Skeletal muscle satellite cell (primary cell): ENCODE data around the gene PAK4.
"Not testable (repeated sequence)": the region's sequence is repeated elsewhere in the genome, so short reads cannot be mapped to it uniquely, and the experiment has no call there.

Experiments
- H3K27me3 ChIP-seq: 2 replicates; pipeline ENCODE4 v1.7.0; 2013; ENCODE audit warnings: low read length; ENCODE audit not compliant: control insufficient read depth, insufficient read depth
- H3K36me3 ChIP-seq: 2 replicates; pipeline ENCODE4 v1.7.0; 2013; ENCODE audit warnings: mild to moderate bottlenecking, control low read depth, low read length; ENCODE audit not compliant: insufficient read depth
- H3K4me1 ChIP-seq: 2 replicates; pipeline ENCODE4 v1.7.0; 2013; ENCODE audit warnings: low read length; ENCODE audit not compliant: control insufficient read depth, insufficient read depth
- H3K4me2 ChIP-seq: 2 replicates; pipeline ENCODE4 v1.7.0; 2013; ENCODE audit warnings: mild to moderate bottlenecking, low read length
- H3K4me3 ChIP-seq: 2 replicates; pipeline ENCODE4 v1.7.0; 2013; ENCODE audit warnings: low read length
- H3K9ac ChIP-seq: 2 replicates; pipeline ENCODE4 v1.7.0; 2013; ENCODE audit warnings: mild to moderate bottlenecking, low read depth, low read length, moderate library complexity
- H3K9me3 ChIP-seq: replicated peaks from 2 replicates; pipeline ENCODE4 v1.7.0; 2013; ENCODE audit warnings: mild to moderate bottlenecking, control low read depth, low read length

PAK4 gene

DNA sequence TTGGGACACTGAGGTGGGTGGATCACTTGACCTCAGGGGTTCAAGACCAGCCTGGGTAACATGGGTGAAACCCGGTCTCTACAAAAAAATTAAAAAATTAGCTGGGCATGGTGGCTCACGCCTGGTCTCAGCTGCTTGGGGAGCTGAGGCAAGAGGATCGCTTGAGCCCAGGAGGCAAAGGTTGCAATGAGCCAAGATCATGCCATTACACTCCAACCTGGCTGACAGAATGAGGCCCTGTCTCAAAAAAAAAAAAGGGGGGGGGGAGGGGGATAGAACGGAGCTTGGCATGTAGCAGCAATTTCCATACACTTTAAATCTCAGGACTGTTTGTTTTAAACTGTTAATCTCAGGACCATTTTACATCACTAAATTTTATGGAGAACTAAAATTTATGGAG lies 39.2 kb upstream of the PAK4 start:
- Histone ChIP-seq H3K4me2 (no peak overlapping the region), H3K9me3 (no peaks in the 10 kb centered on the region), H3K4me3 (no peak overlapping the region), H3K4me1 (peaks cover 18% of the 10 kb centered on the region), H3K27me3 (peaks cover 60% of the 10 kb centered on the region), H3K36me3 (no peaks in the 10 kb centered on the region), H3K9ac (no peak overlapping the region)

DNA sequence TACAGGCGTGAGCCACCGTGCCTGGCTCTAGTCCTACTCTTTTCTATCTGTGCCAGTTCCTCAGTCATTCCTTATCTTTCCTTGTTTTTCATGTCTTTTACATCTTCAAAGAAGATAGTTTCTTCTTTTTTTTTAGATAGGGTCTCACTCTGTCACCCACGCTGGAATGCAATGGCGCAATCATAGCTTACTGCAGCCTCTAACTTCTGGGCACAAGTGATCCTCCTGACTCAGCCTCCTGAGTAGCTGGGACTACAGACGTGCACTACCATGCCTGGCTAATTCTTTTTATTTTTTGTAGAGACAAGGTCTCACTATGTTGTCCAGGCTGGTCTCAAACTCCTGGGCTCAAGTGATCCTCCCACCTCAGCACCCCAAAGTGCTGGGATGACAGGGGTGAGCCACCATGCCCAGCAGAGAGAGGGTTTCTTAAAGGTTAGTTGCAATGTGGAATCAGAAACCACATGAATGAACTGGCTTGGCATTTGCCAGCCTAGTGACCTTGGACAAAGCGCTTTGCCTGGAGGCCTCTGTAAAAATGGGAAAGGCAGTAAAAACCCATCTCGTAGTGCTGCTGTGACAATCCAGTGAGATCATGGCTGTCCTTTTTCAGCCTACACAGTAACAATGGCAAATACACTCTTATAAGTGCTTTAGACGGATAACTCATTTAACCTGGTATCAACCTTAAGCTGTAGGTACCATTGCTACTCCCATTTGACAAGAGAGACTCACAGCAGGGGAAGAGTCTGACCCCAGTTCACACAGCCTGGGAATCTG lies 37.5 kb upstream of the PAK4 start:
- H3K36me3 ChIP-seq, result no peaks in the 10 kb centered on the region
- peaks cover 14% of the 10 kb centered on the region for H3K4me1 ChIP-seq
- no peak overlapping the region for H3K4me2 ChIP-seq
- H3K9me3 ChIP-seq, result no peaks in the 10 kb centered on the region
- H3K27me3 ChIP-seq, result peaks cover 52% of the 10 kb centered on the region
- H3K9ac ChIP-seq, result no peak overlapping the region
- H3K4me3 ChIP-seq, result no peak overlapping the region

DNA sequence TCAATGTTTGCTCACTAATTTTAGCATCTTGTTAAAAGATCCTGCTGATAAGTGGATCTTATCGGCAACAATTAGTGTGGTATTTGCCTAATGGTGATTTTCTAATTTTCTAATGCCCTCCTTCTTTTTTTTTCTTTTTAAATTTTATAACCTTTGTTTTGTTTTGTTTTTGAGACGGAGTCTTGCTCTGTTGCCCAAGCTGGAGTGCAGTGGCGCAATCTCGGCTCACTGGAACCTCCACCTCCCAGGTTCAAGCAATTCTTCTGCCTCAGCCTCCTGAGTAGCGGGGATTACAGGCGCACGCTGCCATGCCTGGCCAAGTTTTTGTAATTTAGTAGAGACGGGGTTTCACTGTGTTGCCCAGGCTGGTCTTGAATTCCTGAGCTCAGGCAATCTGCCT lies 35.6 kb upstream of the PAK4 start:
- H3K36me3 ChIP-seq, H3K9ac ChIP-seq, H3K9me3 ChIP-seq, H3K4me1 ChIP-seq, H3K4me3 ChIP-seq, H3K4me2 ChIP-seq: not testable (repeated sequence)
- H3K27me3 ChIP-seq, result peaks cover 40% of the 10 kb centered on the region

DNA sequence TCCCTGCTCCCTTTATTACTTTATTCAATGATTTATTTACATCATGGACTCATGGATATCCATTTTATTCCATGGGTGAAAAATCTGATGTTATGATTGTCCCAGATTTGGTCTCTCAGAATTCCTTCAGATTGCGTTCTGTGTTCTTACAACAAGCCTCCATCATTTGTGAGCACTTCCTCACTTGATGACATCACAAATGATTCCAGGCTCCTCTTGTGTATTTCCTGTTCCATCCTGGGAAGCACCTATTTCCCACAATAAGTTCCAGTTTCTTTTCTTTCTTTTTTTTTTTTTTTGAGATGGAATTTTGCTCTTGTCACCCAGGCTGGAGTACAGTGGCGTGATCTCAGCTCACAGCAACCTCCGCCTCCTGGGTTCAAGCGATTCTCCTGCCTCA lies 34.7 kb upstream of the PAK4 start:
- Histone ChIP-seq H3K4me3 (no peak overlapping the region), H3K36me3 (no peaks in the 10 kb centered on the region), H3K4me1 (peaks cover 7% of the 10 kb centered on the region), H3K9me3 (no peaks in the 10 kb centered on the region), H3K27me3 (peaks cover 31% of the 10 kb centered on the region), H3K9ac (no peak overlapping the region), H3K4me2 (no peak overlapping the region)

GRCh38 chr19:39095799-39096540 lies 29.6 kb upstream of the PAK4 start:
- not testable (repeated sequence) for H3K4me3 ChIP-seq, H3K4me2 ChIP-seq, H3K36me3 ChIP-seq, H3K4me1 ChIP-seq, H3K9me3 ChIP-seq, H3K9ac ChIP-seq
- peaks cover 25% of the 10 kb centered on the region for H3K27me3 ChIP-seq

GRCh38 chr19:39097299-39097698 lies 28.3 kb upstream of the PAK4 start:
- H3K4me3 ChIP-seq, result no peak overlapping the region
- no peaks in the 10 kb centered on the region for H3K9me3 ChIP-seq
- H3K4me1 ChIP-seq, result peaks cover 7% of the 10 kb centered on the region
- peaks cover 31% of the 10 kb centered on the region for H3K27me3 ChIP-seq
- no peak overlapping the region for H3K9ac ChIP-seq
- no peak overlapping the region for H3K4me2 ChIP-seq
- H3K36me3 ChIP-seq, result no peaks in the 10 kb centered on the region

DNA sequence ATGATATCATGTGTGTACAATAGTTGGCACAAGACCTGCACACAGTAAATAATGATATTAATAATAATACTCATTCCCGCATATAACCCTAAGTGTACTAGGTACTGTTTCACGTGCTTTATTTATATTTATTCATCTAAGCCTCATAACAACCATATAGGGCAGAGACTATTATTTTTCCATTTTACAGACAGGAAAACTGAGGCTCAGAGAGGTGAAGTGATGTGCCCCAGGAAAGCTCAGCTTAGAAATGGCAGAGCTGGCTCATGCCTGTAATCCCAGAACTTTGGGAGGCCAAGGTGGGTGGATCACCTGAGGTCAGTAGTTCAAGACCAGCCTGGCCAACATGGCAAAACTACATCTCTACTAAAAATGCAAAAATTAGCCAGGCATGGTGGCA lies 27.9 kb upstream of the PAK4 start:
- H3K36me3 ChIP-seq, result no peaks in the 10 kb centered on the region
- no peak overlapping the region for H3K9ac ChIP-seq
- no peak overlapping the region for H3K4me2 ChIP-seq
- no peaks in the 10 kb centered on the region for H3K9me3 ChIP-seq
- no peak overlapping the region for H3K4me3 ChIP-seq
- H3K4me1 ChIP-seq, result peaks cover 7% of the 10 kb centered on the region
- peaks cover 31% of the 10 kb centered on the region for H3K27me3 ChIP-seq

GRCh38 chr19:39098365-39099269 lies 27.0 kb upstream of the PAK4 start:
- no peak overlapping the region for H3K9ac ChIP-seq

GRCh38 chr19:39099341-39099740 lies 26.2 kb upstream of the PAK4 start:
- peaks cover 29% of the 10 kb centered on the region for H3K27me3 ChIP-seq
- H3K9ac ChIP-seq, result no peak overlapping the region
- H3K4me1 ChIP-seq, result no peaks in the 10 kb centered on the region
- H3K4me3 ChIP-seq, result no peak overlapping the region
- H3K36me3 ChIP-seq, result no peaks in the 10 kb centered on the region
- H3K9me3 ChIP-seq, result no peaks in the 10 kb centered on the region
- no peak overlapping the region for H3K4me2 ChIP-seq

More at GRCh38 chr19:39098365-39099269, 27.0 kb upstream of the PAK4 start:
- no peak overlapping the region for H3K4me2 ChIP-seq
- peaks cover 5% of the 10 kb centered on the region for H3K4me1 ChIP-seq
- H3K36me3 ChIP-seq, result no peaks in the 10 kb centered on the region
- H3K27me3 ChIP-seq, result peaks cover 26% of the 10 kb centered on the region
- H3K9me3 ChIP-seq, result no peaks in the 10 kb centered on the region
- no peak overlapping the region for H3K4me3 ChIP-seq

DNA sequence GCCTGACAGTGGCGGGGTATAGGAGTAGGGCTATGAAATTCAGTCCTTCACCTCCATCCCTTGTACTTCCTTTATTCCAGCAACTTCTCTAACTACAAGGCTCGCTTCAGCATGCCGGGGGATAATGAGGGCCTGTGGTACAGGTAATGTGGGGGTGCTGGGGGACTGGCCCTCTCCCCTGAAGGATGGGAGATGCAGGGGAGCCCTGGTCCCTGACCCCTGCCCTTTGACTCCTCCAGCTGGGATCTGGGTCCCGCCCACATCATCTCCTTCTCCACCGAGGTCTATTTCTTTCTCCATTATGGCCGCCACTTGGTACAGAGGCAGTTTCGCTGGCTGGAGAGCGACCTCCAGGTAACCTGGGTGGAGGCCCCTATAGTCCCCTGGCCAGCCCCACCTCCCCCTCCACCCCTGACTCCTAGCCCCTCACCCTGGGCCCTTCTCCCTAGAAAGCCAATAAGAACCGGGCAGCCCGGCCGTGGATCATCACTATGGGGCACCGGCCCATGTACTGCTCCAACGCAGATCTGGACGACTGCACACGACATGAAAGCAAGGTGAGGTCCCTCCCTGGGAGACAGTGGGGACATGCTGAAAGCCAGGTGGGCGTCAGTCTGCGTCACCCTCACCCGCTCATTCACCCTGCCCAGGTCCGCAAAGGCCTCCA lies 25.0 kb upstream of the PAK4 start:
- Histone ChIP-seq H3K27me3 (peaks cover 29% of the 10 kb centered on the region), H3K9ac (no peak overlapping the region), H3K4me3 (no peak overlapping the region), H3K4me2 (no peak overlapping the region), H3K36me3 (no peaks in the 10 kb centered on the region), H3K9me3 (no peaks in the 10 kb centered on the region), H3K4me1 (no peaks in the 10 kb centered on the region)

- Histone ChIP-seq H3K4me3 (no peak overlapping the region), H3K9me3 (no peaks in the 10 kb centered on the region), H3K27me3 (peaks cover 27% of the 10 kb centered on the region), H3K36me3 (no peaks in the 10 kb centered on the region), H3K9ac (no peak overlapping the region), H3K4me2 (no peak overlapping the region), H3K4me1 (peaks cover 2% of the 10 kb centered on the region)
Measured at GRCh38 chr19:39103151-39103550, 22.4 kb upstream of the PAK4 start.
